C4-2B (cell line): ENCODE results near the gene MAN2A1.

ENCODE experiments used
- H3K27ac ChIP-seq: fragments of 450-650 bp; 2 replicates; pipeline ENCODE4 v1.5.1; 2017
- ZFX ChIP-seq: fragments of 450-650 bp; IDR thresholded peaks from 2 replicates; pipeline ENCODE4 v1.6.1; 2017
- TF ChIP-seq, protein P1 (sequence below): fragments of 450-650 bp; conservative IDR thresholded peaks from 2 replicates; pipeline ENCODE4 v1.5.1; 2017; ENCODE audit warnings: mild to moderate bottlenecking

Gene MAN2A1

GRCh38 chr5:109849478-109850088, 159.9 kb downstream of the MAN2A1 start:
- no peak for TF ChIP-seq ZFX
- TF ChIP-seq, protein P1, sequence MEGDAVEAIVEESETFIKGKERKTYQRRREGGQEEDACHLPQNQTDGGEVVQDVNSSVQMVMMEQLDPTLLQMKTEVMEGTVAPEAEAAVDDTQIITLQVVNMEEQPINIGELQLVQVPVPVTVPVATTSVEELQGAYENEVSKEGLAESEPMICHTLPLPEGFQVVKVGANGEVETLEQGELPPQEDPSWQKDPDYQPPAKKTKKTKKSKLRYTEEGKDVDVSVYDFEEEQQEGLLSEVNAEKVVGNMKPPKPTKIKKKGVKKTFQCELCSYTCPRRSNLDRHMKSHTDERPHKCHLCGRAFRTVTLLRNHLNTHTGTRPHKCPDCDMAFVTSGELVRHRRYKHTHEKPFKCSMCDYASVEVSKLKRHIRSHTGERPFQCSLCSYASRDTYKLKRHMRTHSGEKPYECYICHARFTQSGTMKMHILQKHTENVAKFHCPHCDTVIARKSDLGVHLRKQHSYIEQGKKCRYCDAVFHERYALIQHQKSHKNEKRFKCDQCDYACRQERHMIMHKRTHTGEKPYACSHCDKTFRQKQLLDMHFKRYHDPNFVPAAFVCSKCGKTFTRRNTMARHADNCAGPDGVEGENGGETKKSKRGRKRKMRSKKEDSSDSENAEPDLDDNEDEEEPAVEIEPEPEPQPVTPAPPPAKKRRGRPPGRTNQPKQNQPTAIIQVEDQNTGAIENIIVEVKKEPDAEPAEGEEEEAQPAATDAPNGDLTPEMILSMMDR, result no peak
- H3K27ac ChIP-seq, result no peak overlapping the region

DNA sequence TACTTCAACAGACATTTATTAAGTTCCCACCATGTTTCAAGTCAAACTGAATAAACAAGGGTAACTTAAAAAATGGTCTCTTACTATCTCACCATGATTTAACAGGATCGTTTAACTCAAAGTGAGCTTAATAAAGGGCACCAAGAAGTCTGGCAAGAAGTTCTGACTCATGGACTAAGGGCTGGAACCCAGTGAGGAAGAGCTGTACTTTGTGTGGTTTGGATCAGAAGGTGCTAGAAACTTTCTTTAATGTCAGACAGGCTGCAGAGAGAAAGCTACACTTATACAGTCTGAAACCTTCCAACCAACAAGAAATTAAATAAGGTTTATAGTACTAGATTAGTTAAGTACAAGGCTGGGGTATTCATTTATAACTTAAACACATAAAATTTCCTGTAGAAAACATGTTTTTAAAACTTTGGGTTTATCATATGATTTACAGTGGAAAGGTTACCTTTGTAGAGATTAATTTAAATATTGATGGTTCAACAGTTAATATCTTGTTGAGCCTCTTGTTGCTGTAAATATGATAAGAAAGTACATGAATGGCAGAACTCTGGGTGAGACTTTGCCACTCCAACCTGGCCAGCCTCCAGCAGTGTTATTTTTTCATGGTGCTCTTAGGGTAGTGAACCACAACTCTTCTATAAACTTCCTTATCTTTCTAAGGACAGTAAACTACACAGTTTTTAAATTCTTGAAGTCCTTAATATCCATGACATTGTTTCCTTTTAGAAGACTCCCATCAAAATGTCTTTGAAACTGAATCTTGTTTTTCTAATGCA, 162.8 kb downstream of the MAN2A1 start:
- H3K27ac ChIP-seq, result no peak overlapping the region
- TF ChIP-seq ZFX, result no peak
- TF ChIP-seq, protein P1, result no peak

GRCh38 chr5:109853377-109853776, 163.7 kb downstream of the MAN2A1 start:
- no peak for TF ChIP-seq ZFX
- TF ChIP-seq, protein P1, result no peak
- no peak overlapping the region for H3K27ac ChIP-seq

DNA sequence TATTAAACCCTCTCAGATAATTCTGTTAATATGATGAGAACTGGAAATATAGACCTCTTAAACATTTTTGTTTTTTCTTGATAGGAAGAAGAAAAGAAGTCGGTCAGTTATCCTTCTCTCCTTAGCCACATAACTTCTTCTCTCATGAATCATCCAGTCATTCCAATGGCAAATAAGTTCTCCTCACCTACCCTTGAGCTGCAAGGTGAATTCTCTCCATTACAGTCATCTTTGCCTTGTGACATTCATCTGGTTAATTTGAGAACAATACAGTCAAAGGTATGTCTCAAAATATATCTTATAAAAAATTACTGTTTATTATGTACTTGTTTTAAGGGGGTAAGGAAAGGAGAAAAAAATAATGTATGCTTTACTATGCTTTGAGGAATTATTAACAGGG, 165.3 kb downstream of the MAN2A1 start:
- no peak overlapping the region for H3K27ac ChIP-seq
- no peak for TF ChIP-seq ZFX
- TF ChIP-seq, protein P1, result no peak

- no peak overlapping the region for H3K27ac ChIP-seq
- TF ChIP-seq ZFX, result no peak
- TF ChIP-seq, protein P1, result no peak
Measured at GRCh38 chr5:109857405-109858031, 167.8 kb downstream of the MAN2A1 start.

GRCh38 chr5:109859537-109859936, 169.8 kb downstream of the MAN2A1 start:
- no peak overlapping the region for H3K27ac ChIP-seq
- no peak for TF ChIP-seq ZFX
- TF ChIP-seq, protein P1, result no peak

- TF ChIP-seq, protein P1, result no peak
- TF ChIP-seq ZFX, result no peak
Measured at GRCh38 chr5:109862301-109862700, 172.6 kb downstream of the MAN2A1 start.

More at GRCh38 chr5:109862301-109862700, 172.6 kb downstream of the MAN2A1 start:
- H3K27ac ChIP-seq, result no peak overlapping the region
